HG02981 (cell line): Measurements from ENCODE around the gene ARID1A.
A peak's percentile ranks its signal among the peaks of the same experiment; 100 is the strongest.

Experiments used
- ATAC-seq: cut with Tn5 transposase; IDR thresholded peaks from one replicate; pipeline ENCODE4 v1.9.1; 2021; ENCODE audit warnings: mild to moderate bottlenecking, moderate library complexity; ENCODE audit not compliant: unreplicated experiment

Gene ARID1A

GRCh38 chr1:26824731-26825130 lies 128.9 kb downstream of the ARID1A start:
- no peak for ATAC-seq

- ATAC-seq = peak; percentile 76
Observed at GRCh38 chr1:26826261-26827105, 130.7 kb downstream of the ARID1A start, which contains the start of gene ZDHHC18. Gene ZDHHC18 (plus strand): TSS chr1:26826688. CDS start chr1:26826805, 117 bp downstream.

- no peak for ATAC-seq
Observed at GRCh38 chr1:26827106-26827604, 131.3 kb downstream of the ARID1A start.

- ATAC-seq = no peak
Observed at GRCh38 chr1:26827663-26828062, 131.8 kb downstream of the ARID1A start.

- ATAC-seq = no peak
Observed at GRCh38 chr1:26828411-26828991, 132.7 kb downstream of the ARID1A start.

GRCh38 chr1:26829184-26829911 lies 133.5 kb downstream of the ARID1A start:
- no peak for ATAC-seq

- no peak for ATAC-seq
Observed at GRCh38 chr1:26831059-26831458, 135.2 kb downstream of the ARID1A start.
